GM19438 (cell line): ENCODE data around the gene KDM4B.
"Not testable (repeated sequence)": the region's sequence is repeated elsewhere in the genome, so short reads cannot be mapped to it uniquely, and the experiment has no call there.

Experiments used
- ATAC-seq: cut with Tn5 transposase; IDR thresholded peaks from one replicate; pipeline ENCODE4 v1.9.1; 2021; ENCODE audit warnings: low read depth; ENCODE audit not compliant: unreplicated experiment

KDM4B gene

DNA sequence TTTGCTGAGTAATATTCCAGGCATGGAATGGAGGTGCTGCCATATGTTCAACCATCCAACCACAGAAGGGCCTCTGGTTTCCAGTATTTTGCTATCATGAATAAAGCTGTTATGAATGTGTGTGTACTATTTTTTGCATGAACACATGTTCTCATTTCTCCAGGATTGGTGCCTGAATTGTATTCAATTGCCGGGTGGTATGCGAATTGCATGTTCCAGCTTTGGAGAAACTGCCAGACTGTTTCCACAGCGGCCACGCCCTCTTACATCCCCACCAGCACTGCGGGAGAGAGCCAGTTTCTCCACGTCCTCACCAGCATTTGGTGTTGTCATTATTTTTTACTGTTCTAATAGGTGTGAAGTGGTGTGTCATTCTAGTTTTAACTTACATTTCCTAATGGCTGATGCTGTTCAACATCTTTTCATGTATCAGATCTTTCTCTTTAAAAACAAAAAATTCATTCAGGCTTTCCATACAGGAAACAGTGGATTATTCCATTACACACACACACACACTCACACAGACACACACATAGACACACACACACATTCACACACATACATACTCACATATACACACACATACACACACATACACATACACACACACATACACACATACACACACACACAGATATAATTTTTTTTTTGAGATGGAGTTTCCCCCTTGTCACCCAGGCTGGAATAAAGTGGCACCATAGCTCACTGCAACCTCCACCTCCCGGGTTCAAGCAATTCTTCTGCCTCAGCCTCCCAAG lies 217.6 kb downstream of the KDM4B start:
- ATAC-seq: no peak

GRCh38 chr19:5188548-5189317 lies 219.8 kb downstream of the KDM4B start:
- no peak for ATAC-seq

DNA sequence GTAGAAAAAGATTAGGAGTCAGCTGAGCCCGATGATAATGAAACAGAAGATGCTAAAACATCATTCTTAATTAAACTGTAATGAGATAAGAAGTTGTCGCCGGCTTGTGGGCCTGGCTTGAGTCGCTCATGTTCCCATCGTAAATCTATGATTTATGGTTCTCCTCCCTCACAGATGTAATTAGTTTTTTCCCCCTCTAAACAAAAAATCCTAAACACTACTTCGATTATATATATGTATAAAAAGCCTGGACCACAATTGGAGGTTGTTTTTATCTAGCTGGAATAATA lies 220.3 kb downstream of the KDM4B start:
- ATAC-seq: no peak

DNA sequence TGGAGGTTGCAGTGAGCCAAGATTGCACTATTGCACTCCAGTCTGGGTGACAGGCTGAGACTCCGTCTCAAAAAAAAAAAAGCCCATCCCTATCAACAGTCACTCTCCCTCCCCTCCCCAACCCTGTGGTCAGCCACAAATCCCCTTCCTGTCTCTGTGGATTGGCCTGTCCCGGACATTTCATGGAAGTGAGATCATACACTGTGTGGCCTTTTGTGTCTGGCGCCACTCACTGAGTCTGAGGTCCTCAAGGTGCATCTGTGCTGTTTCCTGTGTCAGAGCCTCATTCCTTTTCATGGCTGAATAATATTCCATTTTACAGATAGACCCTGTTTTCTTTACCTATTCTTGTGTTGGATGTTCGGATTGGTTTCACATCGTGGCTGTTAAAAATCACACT lies 222.2 kb downstream of the KDM4B start:
- ATAC-seq: no peak

GRCh38 chr19:5192568-5192967 lies 223.7 kb downstream of the KDM4B start:
- ATAC-seq: no peak

DNA sequence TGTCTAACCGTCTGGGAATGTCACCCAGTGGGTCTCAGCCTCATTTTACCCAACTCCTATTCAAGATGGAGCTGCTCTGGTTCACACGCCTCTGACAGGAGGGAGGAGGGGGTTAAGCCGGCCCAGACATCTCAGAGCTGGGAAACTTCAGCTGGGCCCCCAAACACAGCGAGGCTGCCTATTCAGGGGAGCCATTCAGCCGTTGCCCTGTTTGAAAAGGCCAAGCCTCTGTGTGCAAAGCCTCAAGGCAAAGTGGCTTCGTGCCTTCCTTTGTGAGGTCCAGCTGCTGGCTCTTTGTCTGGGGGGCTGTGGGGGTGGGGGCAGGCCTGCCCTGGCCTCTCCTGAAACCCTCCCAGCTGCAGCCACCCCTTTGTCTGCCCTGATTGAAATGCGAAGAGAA lies 224.3 kb downstream of the KDM4B start:
- no peak for ATAC-seq

- no peak for ATAC-seq
Measured at GRCh38 chr19:5194641-5195040, 225.7 kb downstream of the KDM4B start.

DNA sequence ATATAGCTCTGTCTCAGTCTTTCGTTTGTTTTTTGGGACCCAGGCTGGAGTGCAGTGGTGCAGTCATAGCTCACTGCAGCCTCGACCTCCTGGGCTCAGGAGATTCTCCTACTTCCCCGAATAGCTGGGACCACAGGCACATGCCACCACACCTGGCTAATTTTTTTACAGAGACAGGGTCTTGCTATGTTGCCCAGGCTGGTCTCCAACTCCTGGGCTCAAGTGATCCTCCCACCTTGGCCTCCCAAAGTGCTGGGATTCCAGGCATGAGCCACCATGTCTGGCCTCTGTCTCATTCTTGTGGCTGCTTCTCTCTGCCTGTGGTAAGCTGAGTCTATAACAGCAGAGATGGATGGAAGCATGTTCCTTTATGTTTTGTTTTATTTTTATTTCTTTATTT lies 226.7 kb downstream of the KDM4B start:
- not testable (repeated sequence) for ATAC-seq

GRCh38 chr19:5196832-5197231 lies 227.9 kb downstream of the KDM4B start:
- no peak for ATAC-seq

GRCh38 chr19:5200844-5201243 lies 231.9 kb downstream of the KDM4B start:
- no peak for ATAC-seq

- no peak for ATAC-seq
Measured at GRCh38 chr19:5202553-5202952, 233.6 kb downstream of the KDM4B start.
